WTC11 (cell line): ENCODE results near the gene TMEM161B. TPM values are rescaled to one million over a fixed set of nuclear protein-coding genes. Genes with fewer than 3 reads are reported as not detected.

Experiments
- ATAC-seq: fragments of 200-7000 bp; cut with Tn5 transposase; 2 replicates; pipeline ENCODE4 v1.10.0; 2021; ENCODE audit warnings: mild to moderate bottlenecking, moderate library complexity
- CTCF ChIA-PET: fragments of 300-600 bp; sonication (Branson Sonifier 250); formaldehyde crosslinking; loops from one replicate; lab custom pipeline; 2021; ENCODE audit warnings: antibody characterized with exemption; lab: Charles Lee
- POLR2A ChIA-PET: fragments of 350-600 bp; sonication (Branson Sonifier 250); formaldehyde crosslinking; loops from one replicate; lab custom pipeline; 2021; ENCODE audit warnings: antibody characterized with exemption; lab: Charles Lee
- DNase-seq: peaks from one replicate; pipeline ENCODE4 v3.0.0; 2021; ENCODE audit warnings: low spot score
- H3K27ac Mint-ChIP-seq: 2 replicates; pipeline ENCODE4 v1.8.0; 2021; ENCODE audit warnings: mixed read lengths
- H3K27me3 Mint-ChIP-seq: 2 replicates; pipeline ENCODE4 v1.8.0; 2021; ENCODE audit warnings: low read depth, mild to moderate bottlenecking, moderate library complexity, mixed read lengths
- H3K36me3 Mint-ChIP-seq: 2 replicates; pipeline ENCODE4 v1.8.0; 2021; ENCODE audit warnings: mixed read lengths
- H3K4me1 Mint-ChIP-seq: 2 replicates; pipeline ENCODE4 v1.8.0; 2022; ENCODE audit warnings: mixed read lengths
- H3K4me3 Mint-ChIP-seq: 2 replicates; pipeline ENCODE4 v1.8.0; 2021; ENCODE audit warnings: mild to moderate bottlenecking, moderate library complexity, mixed read lengths
- H3K9me3 Mint-ChIP-seq: 2 replicates; pipeline ENCODE4 v1.8.0; 2021; ENCODE audit warnings: mixed read lengths
- KAT7 ChIP-seq: sonication (generic); formaldehyde crosslinking; IDR thresholded peaks from 2 replicates; pipeline ENCODE4 v1.8.1; 2023; ENCODE audit warnings: missing genetic modification reagents, mild to moderate bottlenecking, borderline replicate concordance
- NFATC4 ChIP-seq: fragments of 250-450 bp; sonication (Bioruptor Pico); IDR thresholded peaks from 2 replicates; pipeline ENCODE4 v1.9.0; 2021; ENCODE audit warnings: mild to moderate bottlenecking
- NFYB ChIP-seq: sonication (generic); formaldehyde crosslinking; conservative IDR thresholded peaks from 2 replicates; pipeline ENCODE4 v1.8.0; 2022; ENCODE audit warnings: low read depth, missing genetic modification reagents
- total RNA-seq: library from RNA; stranded (reverse); gene quantifications from 3 replicates; pipeline ENCODE4 v1.2.3, GENCODE V29; 2021
- TF ChIP-seq, protein P1 (sequence below): fragments of 250-450 bp; sonication (Bioruptor Pico); IDR thresholded peaks from 2 replicates; pipeline ENCODE4 v1.9.0; 2021; ENCODE audit warnings: mild to moderate bottlenecking, borderline replicate concordance
- TF ChIP-seq, protein P2 (sequence below): fragments of 250-450 bp; sonication (Bioruptor Pico); IDR thresholded peaks from 2 replicates; pipeline ENCODE4 v1.9.0; 2021; ENCODE audit warnings: moderate library complexity, mild to moderate bottlenecking, inconsistent platforms, borderline replicate concordance
- TF ChIP-seq, protein P3 (sequence below): sonication (generic); formaldehyde crosslinking; IDR thresholded peaks from 2 replicates; pipeline ENCODE4 v1.8.0; 2023; ENCODE audit warnings: missing genetic modification reagents
- TF ChIP-seq, protein P4 (sequence below): sonication (generic); formaldehyde crosslinking; IDR thresholded peaks from 2 replicates; pipeline ENCODE4 v1.8.1; 2023; ENCODE audit warnings: mild to moderate bottlenecking, moderate library complexity, missing genetic modification reagents

The TMEM161B gene
- total RNA-seq, 1 experiment from 2014 or later = 17.0 TPM

DNA sequence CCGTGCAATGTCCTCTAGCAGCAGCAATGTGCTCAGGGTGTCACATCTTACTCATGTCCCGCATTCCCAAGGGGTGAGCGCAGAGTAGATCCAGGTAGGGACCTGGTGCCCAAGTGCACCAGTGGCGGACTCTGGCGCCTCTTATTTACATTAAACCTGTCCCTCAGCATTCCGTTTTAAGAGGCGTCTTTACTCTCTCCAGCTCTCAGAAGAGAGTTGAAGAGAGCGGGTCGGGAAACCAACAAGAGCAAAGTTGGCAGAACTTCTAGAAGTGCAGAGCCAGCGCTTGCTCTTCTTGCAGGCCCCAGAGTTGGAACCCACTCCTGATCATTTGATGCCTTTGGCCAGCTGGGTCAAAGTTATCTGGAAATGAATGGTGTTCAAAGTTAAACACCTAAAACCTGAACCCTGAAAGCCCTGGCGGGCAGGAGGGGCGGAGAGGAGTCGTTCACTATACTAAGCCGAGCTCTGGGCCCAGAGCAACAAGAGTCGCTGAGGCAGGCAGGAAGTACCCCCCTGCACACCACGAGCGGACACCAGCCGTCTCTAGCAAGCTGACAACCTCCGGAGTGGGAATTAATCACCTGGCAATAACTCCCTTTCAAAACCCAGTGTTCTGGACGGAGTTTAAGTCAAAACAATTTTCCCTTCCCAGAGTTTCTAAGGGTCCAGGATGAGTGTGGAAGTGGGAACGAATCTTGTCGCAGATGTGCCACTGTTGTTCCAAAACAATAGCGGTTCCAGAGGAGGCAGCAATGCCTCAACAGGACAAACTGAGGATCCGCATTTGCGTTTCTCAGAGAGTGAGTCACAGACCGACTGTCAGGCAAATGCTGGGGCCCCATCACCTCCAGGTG is 122.8 kb downstream of the TMEM161B start (continued):
- TF ChIP-seq, protein P1, sequence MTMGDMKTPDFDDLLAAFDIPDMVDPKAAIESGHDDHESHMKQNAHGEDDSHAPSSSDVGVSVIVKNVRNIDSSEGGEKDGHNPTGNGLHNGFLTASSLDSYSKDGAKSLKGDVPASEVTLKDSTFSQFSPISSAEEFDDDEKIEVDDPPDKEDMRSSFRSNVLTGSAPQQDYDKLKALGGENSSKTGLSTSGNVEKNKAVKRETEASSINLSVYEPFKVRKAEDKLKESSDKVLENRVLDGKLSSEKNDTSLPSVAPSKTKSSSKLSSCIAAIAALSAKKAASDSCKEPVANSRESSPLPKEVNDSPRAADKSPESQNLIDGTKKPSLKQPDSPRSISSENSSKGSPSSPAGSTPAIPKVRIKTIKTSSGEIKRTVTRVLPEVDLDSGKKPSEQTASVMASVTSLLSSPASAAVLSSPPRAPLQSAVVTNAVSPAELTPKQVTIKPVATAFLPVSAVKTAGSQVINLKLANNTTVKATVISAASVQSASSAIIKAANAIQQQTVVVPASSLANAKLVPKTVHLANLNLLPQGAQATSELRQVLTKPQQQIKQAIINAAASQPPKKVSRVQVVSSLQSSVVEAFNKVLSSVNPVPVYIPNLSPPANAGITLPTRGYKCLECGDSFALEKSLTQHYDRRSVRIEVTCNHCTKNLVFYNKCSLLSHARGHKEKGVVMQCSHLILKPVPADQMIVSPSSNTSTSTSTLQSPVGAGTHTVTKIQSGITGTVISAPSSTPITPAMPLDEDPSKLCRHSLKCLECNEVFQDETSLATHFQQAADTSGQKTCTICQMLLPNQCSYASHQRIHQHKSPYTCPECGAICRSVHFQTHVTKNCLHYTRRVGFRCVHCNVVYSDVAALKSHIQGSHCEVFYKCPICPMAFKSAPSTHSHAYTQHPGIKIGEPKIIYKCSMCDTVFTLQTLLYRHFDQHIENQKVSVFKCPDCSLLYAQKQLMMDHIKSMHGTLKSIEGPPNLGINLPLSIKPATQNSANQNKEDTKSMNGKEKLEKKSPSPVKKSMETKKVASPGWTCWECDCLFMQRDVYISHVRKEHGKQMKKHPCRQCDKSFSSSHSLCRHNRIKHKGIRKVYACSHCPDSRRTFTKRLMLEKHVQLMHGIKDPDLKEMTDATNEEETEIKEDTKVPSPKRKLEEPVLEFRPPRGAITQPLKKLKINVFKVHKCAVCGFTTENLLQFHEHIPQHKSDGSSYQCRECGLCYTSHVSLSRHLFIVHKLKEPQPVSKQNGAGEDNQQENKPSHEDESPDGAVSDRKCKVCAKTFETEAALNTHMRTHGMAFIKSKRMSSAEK (CRISPR knock-in tag) = no peak

DNA sequence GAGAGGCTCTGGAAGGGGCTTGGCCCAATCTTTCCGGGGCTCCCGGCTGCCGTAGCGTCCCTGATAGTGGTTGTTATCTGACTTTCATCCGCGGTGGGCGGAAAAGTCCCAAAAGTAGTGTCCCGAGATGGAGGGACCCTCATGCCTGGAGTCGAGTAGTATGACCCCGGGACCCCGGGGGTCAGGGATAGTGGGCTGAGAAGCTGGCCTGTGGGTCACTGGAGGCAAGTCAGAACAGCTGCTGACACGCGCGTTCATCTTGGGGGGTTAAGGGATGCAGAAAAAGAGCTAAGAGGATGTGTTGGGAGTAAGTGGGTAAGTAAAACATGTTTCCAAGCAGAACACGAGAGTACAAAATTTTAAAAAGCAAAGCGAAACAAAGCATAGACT is 123.4 kb downstream of the TMEM161B start:
- peaks cover 13% of the 10 kb centered on the region; the same call in 1 of the 2 replicates for H3K4me1 Mint-ChIP-seq

More for the DNA sequence above, 123.4 kb downstream of the TMEM161B start:
- Mint-ChIP-seq H3K9me3 (peaks cover 3% of the 10 kb centered on the region), H3K36me3 (0 out of 2 replicates have a peak, but pooled peaks cover 2% of the 10 kb centered on the region), H3K27ac (no peak overlapping the region), H3K27me3 (peaks cover 14% of the 10 kb centered on the region; the same call in 1 of the 2 replicates), H3K4me3 (peak overlapping the region; percentile 53)
- ATAC-seq = no peak
- ChIA-PET CTCF (interaction anchor here (0.8 to 2.6 kb wide), 8 partner anchors 28 to 733 kb away, joined by 3 to 24 read pairs (median 5); partner anchors contain the start of gene CCNH), POLR2A (interaction anchor here (1.0 kb wide), 1 partner anchor 515 kb away, joined by 4 read pairs; no protein-coding TSS in a partner anchor)
- no peak for DNase-seq
- TF ChIP-seq, protein P2, sequence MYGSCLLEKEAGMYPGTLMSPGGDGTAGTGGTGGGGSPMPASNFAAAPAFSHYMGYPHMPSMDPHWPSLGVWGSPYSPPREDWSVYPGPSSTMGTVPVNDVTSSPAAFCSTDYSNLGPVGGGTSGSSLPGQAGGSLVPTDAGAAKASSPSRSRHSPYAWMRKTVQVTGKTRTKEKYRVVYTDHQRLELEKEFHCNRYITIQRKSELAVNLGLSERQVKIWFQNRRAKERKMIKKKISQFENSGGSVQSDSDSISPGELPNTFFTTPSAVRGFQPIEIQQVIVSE (CRISPR knock-in tag) = no peak
- TF ChIP-seq, protein P3, sequence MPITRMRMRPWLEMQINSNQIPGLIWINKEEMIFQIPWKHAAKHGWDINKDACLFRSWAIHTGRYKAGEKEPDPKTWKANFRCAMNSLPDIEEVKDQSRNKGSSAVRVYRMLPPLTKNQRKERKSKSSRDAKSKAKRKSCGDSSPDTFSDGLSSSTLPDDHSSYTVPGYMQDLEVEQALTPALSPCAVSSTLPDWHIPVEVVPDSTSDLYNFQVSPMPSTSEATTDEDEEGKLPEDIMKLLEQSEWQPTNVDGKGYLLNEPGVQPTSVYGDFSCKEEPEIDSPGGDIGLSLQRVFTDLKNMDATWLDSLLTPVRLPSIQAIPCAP (CRISPR knock-in tag) = no peak
- TF ChIP-seq, protein P4, sequence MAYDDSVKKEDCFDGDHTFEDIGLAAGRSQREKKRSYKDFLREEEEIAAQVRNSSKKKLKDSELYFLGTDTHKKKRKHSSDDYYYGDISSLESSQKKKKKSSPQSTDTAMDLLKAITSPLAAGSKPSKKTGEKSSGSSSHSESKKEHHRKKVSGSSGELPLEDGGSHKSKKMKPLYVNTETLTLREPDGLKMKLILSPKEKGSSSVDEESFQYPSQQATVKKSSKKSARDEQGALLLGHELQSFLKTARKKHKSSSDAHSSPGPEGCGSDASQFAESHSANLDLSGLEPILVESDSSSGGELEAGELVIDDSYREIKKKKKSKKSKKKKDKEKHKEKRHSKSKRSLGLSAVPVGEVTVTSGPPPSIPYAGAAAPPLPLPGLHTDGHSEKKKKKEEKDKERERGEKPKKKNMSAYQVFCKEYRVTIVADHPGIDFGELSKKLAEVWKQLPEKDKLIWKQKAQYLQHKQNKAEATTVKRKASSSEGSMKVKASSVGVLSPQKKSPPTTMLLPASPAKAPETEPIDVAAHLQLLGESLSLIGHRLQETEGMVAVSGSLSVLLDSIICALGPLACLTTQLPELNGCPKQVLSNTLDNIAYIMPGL = no peak
- TF ChIP-seq KAT7 (CRISPR knock-in tag) (no peak), NFATC4 (CRISPR knock-in tag) (no peak), NFYB (CRISPR knock-in tag) (no peak)
